Measurements from ENCODE around the gene TRIM13.

DNA sequence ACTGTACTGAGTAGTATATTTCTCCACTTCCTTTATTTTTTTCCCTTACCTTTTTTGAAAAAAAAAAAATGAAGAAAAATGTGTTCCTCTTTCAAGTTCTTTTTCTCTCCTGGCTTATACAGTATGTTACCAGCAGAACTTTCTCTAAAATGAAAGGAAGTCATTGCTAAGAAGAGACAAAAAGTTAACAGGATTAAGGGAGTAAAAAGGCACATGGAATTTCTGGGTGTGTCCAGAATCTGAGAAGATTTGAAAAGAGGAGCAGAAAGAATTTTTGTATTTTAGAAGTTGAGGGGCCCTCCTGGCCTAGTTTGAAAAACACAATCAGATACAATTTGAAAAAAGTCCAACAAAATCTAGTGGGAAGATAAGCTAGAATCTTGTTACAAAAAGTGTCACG lies 21.0 kb upstream of the TRIM13 start:
- TF ChIP-seq, protein P1, sequence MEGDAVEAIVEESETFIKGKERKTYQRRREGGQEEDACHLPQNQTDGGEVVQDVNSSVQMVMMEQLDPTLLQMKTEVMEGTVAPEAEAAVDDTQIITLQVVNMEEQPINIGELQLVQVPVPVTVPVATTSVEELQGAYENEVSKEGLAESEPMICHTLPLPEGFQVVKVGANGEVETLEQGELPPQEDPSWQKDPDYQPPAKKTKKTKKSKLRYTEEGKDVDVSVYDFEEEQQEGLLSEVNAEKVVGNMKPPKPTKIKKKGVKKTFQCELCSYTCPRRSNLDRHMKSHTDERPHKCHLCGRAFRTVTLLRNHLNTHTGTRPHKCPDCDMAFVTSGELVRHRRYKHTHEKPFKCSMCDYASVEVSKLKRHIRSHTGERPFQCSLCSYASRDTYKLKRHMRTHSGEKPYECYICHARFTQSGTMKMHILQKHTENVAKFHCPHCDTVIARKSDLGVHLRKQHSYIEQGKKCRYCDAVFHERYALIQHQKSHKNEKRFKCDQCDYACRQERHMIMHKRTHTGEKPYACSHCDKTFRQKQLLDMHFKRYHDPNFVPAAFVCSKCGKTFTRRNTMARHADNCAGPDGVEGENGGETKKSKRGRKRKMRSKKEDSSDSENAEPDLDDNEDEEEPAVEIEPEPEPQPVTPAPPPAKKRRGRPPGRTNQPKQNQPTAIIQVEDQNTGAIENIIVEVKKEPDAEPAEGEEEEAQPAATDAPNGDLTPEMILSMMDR (IDR thresholded peaks at IDR 0.05), result no peak
- no peak for TF ChIP-seq POLR2A (IDR thresholded peaks at IDR 0.05)
- TF ChIP-seq POLR2AphosphoS5 (IDR thresholded peaks at IDR 0.05), result no peak
